Tibial nerve (tissue), 4 donors: Measurements from ENCODE around the gene CDK18. TPM values are rescaled to one million over a fixed set of nuclear protein-coding genes. Genes with fewer than 3 reads are reported as not detected.

Source experiments
- DNase-seq, 2 donors: peaks; one replicate each; pipeline ENCODE4 v3.0.0-alpha.2; 2019; ENCODE audit warnings: low spot score in 2 of 2
- H3K27ac ChIP-seq, 4 donors: fragments of 200-600 bp; sonication (generic) in 3 of 4; one replicate each; pipeline ENCODE4 v1.5.1; 2017 to 2019; ENCODE audit warnings: mild to moderate bottlenecking in 1 of 4
- H3K27me3 ChIP-seq, 2 donors: fragments of 200-600 bp; sonication (generic) in 1 of 2; one replicate each; pipeline versions ENCODE4 v1.5.1 to v1.6.0; 2017 to 2019
- H3K36me3 ChIP-seq, 3 donors: fragments of 200-600 bp; sonication (generic); one replicate each; pipeline ENCODE4 v1.5.1; 2018 to 2019
- H3K4me1 ChIP-seq, 4 donors: fragments of 200-600 bp; sonication (generic) in 3 of 4; one replicate each; pipeline ENCODE4 v1.5.1; 2017 to 2019
- H3K4me3 ChIP-seq, 4 donors: fragments of 200-600 bp; sonication (generic) in 3 of 4; one replicate each; pipeline ENCODE4 v1.5.1; 2017 to 2019; ENCODE audit warnings: mild to moderate bottlenecking in 1 of 4, moderate library complexity in 1 of 4
- H3K9me3 ChIP-seq, 4 donors: fragments of 200-600 bp; sonication (generic) in 3 of 4; one replicate each; pipeline ENCODE4 v1.5.1; 2017 to 2019
- EP300 ChIP-seq, 2 donors: sonication (generic); formaldehyde crosslinking; IDR thresholded peaks; one replicate each; pipeline ENCODE4 v1.6.1; 2017; ENCODE audit warnings: antibody characterized with exemption in 2 of 2, mild to moderate bottlenecking in 1 of 2
- POLR2A ChIP-seq, 2 donors: fragments of 450-650 bp; IDR thresholded peaks; one replicate each; pipeline ENCODE4 v1.6.1; 2017; ENCODE audit warnings: antibody characterized with exemption in 2 of 2, mild to moderate bottlenecking in 2 of 2, moderate library complexity in 2 of 2
- whole genome bisulfite sequencing, 2 donors: methylation state at CpG; one replicate each; pipeline ENCODE4 v1.1.5; 2018; 5-methylcytosine and 5-hydroxymethylcytosine counted together
- total RNA-seq, 4 donors: library from RNA; depleted of rRNA; stranded (reverse); fragments of >200 nt; gene quantifications; one replicate each; pipeline ENCODE4 v1.1.0, GENCODE V29; 2016
- TF ChIP-seq, protein P1 (sequence below), 5 experiments: fragments of 200-600 bp in 3 of 5; fragments of 450-650 bp in 2 of 5; sonication (generic) in 3 of 5; IDR thresholded peaks; one replicate each; pipeline ENCODE4 v1.5.1; 2016 to 2019; ENCODE audit warnings: antibody characterized with exemption in 5 of 5, mild to moderate bottlenecking in 3 of 5, moderate library complexity in 2 of 5

The CDK18 gene
- total RNA-seq, 4 donors from 2014 or later = 5.1 to 14.1 (median 7.5) TPM

DNA sequence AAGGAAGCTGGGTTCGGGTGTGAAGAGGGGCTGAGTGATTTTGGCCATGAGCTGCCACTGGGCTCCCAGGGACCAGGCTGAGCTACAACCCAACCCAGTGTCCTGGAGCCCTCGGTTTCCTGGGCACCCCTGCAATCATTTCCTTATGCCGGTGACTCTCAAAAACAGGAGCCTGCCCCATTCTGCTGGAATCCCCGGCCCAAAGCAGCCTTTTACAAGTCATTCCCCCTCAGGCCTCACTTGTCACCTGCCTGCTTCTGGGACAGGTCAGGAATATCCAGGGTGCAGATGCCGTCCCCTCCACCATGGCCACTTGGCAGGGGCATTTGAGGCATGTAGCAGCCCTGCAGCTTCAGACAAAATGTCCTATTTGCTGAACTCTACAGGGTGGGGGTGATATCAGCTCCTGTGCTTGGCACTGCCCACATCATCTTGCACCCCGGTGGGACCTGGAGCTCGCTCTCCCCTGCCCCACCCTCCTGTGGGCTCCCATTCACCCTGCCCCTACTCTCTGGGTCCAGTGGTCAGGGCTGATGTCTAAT, 30.0 kb downstream of the CDK18 start:
- H3K9me3 ChIP-seq = no peaks in the 10 kb centered on the region
- 80 to 92% methylated on average over 7 of the region's 7 CpGs for WGBS, 2 donors
- DNase-seq = no peak
- H3K27ac ChIP-seq = no peak overlapping the region
- peaks cover 0 to 1% (median 0%) of the 10 kb centered on the region in 4 donors for H3K4me1 ChIP-seq
- TF ChIP-seq EP300 (IDR thresholded peaks at IDR 0.05) (no peak), POLR2A (IDR thresholded peaks at IDR 0.05) (no peak)
- TF ChIP-seq, protein P1, sequence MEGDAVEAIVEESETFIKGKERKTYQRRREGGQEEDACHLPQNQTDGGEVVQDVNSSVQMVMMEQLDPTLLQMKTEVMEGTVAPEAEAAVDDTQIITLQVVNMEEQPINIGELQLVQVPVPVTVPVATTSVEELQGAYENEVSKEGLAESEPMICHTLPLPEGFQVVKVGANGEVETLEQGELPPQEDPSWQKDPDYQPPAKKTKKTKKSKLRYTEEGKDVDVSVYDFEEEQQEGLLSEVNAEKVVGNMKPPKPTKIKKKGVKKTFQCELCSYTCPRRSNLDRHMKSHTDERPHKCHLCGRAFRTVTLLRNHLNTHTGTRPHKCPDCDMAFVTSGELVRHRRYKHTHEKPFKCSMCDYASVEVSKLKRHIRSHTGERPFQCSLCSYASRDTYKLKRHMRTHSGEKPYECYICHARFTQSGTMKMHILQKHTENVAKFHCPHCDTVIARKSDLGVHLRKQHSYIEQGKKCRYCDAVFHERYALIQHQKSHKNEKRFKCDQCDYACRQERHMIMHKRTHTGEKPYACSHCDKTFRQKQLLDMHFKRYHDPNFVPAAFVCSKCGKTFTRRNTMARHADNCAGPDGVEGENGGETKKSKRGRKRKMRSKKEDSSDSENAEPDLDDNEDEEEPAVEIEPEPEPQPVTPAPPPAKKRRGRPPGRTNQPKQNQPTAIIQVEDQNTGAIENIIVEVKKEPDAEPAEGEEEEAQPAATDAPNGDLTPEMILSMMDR (IDR thresholded peaks at IDR 0.05) = no peak
- peaks cover 0 to 36% (median 0%) of the 10 kb centered on the region in 3 donors for H3K36me3 ChIP-seq
- H3K27me3 ChIP-seq = no peaks in the 10 kb centered on the region
- H3K4me3 ChIP-seq = no peak overlapping the region

- 74 to 75% methylated on average over 5 of the region's 5 CpGs for WGBS, 2 donors
- no peak overlapping the region for H3K27ac ChIP-seq
- no peak for DNase-seq
- H3K36me3 ChIP-seq = peaks cover 0 to 34% (median 0%) of the 10 kb centered on the region in 3 donors
- H3K4me1 ChIP-seq = no peaks in the 10 kb centered on the region
- TF ChIP-seq, protein P1 (IDR thresholded peaks at IDR 0.05) = no peak
- H3K4me3 ChIP-seq = no peak overlapping the region
- no peaks in the 10 kb centered on the region for H3K9me3 ChIP-seq
- no peaks in the 10 kb centered on the region for H3K27me3 ChIP-seq
Observed at GRCh38 chr1:205535096-205535495, 30.6 kb downstream of the CDK18 start.

GRCh38 chr1:205535866-205536758, 31.6 kb downstream of the CDK18 start:
- 75 to 79% methylated on average over 9 to 11 of the region's 11 CpGs for WGBS, 2 donors
- Histone ChIP-seq H3K9me3 (no peaks in the 10 kb centered on the region), H3K4me3 (no peak overlapping the region), H3K27me3 (no peaks in the 10 kb centered on the region), H3K27ac (no peak overlapping the region), H3K4me1 (no peaks in the 10 kb centered on the region), H3K36me3 (peaks cover 0 to 24% (median 0%) of the 10 kb centered on the region in 3 donors)
- TF ChIP-seq POLR2A (IDR thresholded peaks at IDR 0.05) (no peak), EP300 (IDR thresholded peaks at IDR 0.05) (no peak)
- TF ChIP-seq, protein P1 (IDR thresholded peaks at IDR 0.05) = no peak
- no peak for DNase-seq

DNA sequence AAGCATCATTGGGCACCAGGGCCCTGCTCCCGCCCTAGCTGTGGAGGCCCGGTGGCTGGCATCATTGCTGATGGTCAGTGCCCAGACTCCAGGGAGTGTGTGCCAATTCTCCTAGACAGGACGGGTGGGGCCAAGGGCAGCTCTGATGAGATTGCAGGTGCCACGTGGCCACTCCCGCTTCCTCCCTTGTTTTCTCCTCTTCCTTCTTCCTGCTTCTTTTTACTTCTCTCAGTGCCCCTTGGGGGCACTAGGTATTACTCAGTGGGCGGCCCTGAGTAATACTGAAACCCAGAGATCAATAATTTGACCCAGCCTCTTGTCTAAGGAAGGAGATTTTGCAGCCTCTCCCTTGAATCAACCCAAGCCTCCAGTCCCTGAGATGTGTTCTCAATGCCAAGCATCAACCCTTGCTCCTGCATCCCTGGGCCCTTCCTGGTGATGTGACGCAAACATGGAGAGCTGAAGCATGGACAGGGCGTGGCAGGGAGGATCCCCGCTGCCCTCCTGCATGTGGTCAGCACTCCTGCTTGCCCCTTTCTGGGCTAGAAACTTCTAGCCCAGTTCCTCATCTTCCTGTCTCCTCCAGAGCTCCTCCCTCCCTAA, 32.4 kb downstream of the CDK18 start:
- no peaks in the 10 kb centered on the region for H3K27me3 ChIP-seq
- DNase-seq = no peak

More for the DNA sequence above, 32.4 kb downstream of the CDK18 start:
- no peaks in the 10 kb centered on the region for H3K4me1 ChIP-seq
- TF ChIP-seq POLR2A (IDR thresholded peaks at IDR 0.05) = no peak
- TF ChIP-seq, protein P1 (IDR thresholded peaks at IDR 0.05) = no peak
- TF ChIP-seq EP300 (IDR thresholded peaks at IDR 0.05) = no peak
- H3K27ac ChIP-seq = no peak overlapping the region
- H3K4me3 ChIP-seq = no peak overlapping the region
- H3K36me3 ChIP-seq = peaks cover 0 to 16% (median 0%) of the 10 kb centered on the region in 3 donors
- 63 to 69% methylated on average over 9 of the region's 9 CpGs for WGBS, 2 donors
- H3K9me3 ChIP-seq = no peaks in the 10 kb centered on the region
